Spleen (tissue), 7 donors: ENCODE results near the gene TLR9.

Experiments
- POLR2A ChIP-seq, 3 donors: fragments of 450-650 bp; IDR thresholded peaks; one replicate each; pipeline ENCODE4 v1.5.1; 2017; ENCODE audit warnings: antibody characterized with exemption in 3 of 3, mild to moderate bottlenecking in 1 of 3
- POLR2AphosphoS5 ChIP-seq, 3 donors: sonication (generic); formaldehyde crosslinking; IDR thresholded peaks; one replicate each; pipeline ENCODE4 v1.5.1; 2017; ENCODE audit warnings: antibody characterized with exemption in 3 of 3
- TF ChIP-seq, protein P1 (sequence below), 11 experiments: fragments of 200-600 bp in 7 of 11; fragments of 450-650 bp in 4 of 11; sonication (generic) in 4 of 11; IDR thresholded peaks in 8 of 11; conservative IDR thresholded peaks in 3 of 11; 1 replicate in 7 of 11; 2 replicates in 4 of 11; pipeline versions ENCODE4 v1.4.0 to v1.8.0; 2016 to 2021; ENCODE audit warnings: antibody characterized with exemption in 11 of 11, inconsistent platforms in 4 of 11, mild to moderate bottlenecking in 1 of 11
- donor health status: DM: no; HTN: no; CAD: no; lungs with moderate emphysema.
- donor health status: DM: no; HTN: no; CAD: no.
- donor health status: DM: no; HTN: no; CAD: no.

DNA sequence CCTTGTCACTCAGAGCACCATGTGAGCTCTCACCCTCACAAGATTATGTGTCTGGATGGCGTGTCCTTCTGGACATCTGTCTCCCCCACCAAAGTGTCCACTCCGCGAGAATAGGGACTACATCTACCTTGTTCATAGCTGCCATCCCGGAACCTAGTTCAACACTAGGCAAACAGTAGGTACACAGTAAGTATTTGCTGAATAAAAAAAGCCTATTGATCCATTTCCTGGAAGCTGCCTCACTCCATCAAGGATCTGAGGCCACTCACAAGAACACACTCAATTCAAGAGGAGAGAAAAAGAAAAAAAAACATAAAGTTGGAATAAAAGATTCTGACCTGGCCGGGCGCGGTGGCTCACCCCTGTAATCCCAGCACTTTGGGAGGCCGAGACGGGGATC lies 38.7 kb downstream of the TLR9 start:
- TF ChIP-seq, protein P1, sequence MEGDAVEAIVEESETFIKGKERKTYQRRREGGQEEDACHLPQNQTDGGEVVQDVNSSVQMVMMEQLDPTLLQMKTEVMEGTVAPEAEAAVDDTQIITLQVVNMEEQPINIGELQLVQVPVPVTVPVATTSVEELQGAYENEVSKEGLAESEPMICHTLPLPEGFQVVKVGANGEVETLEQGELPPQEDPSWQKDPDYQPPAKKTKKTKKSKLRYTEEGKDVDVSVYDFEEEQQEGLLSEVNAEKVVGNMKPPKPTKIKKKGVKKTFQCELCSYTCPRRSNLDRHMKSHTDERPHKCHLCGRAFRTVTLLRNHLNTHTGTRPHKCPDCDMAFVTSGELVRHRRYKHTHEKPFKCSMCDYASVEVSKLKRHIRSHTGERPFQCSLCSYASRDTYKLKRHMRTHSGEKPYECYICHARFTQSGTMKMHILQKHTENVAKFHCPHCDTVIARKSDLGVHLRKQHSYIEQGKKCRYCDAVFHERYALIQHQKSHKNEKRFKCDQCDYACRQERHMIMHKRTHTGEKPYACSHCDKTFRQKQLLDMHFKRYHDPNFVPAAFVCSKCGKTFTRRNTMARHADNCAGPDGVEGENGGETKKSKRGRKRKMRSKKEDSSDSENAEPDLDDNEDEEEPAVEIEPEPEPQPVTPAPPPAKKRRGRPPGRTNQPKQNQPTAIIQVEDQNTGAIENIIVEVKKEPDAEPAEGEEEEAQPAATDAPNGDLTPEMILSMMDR (IDR thresholded peaks at IDR 0.05 in 8 of 11, conservative IDR thresholded peaks at IDR 0.05 in 3 of 11): no peak
- TF ChIP-seq POLR2AphosphoS5 (IDR thresholded peaks at IDR 0.05): no peak
- TF ChIP-seq POLR2A (IDR thresholded peaks at IDR 0.05): no peak
